Measurements from ENCODE around the gene P2RX3. TPM values are rescaled to one million over a fixed set of nuclear protein-coding genes. Genes with fewer than 3 reads are reported as not detected.

P2RX3 gene
- total and polyA plus RNA-seq, 10 of the 15 experiments (the other 5 are each of a cell fraction or from before 2014, with no cell fraction given) = 0.05 to 0.12 TPM; not detected in 8

- ATAC-seq (no peak), DNase-seq (ENCODE audit: low read depth, low spot score) (no peak), FAIRE-seq (no peak)
- intact Hi-C loops (cut with micrococcal nuclease; ENCODE audit: unreplicated experiment) = no loop called here
- CTCF ChIA-PET = no interaction called here
- RAD21 ChIA-PET (ENCODE audit: unreplicated experiment) = no interaction called here
- TF ChIP-seq RB1 (IDR thresholded peaks at IDR 0.05; ENCODE audit: borderline replicate concordance) (no peak), NFXL1 (IDR thresholded peaks at IDR 0.05; ENCODE audit: borderline replicate concordance) (no peak)
- Histone ChIP-seq H3K36me3 (ENCODE audit: control insufficient read depth in 2 of 2, insufficient read depth in 2 of 2, low read length in 1 of 2) (no peaks in the 10 kb centered on the region; a peak in 2 of 4 replicates), H3K4me2 (ENCODE audit: control insufficient read depth, insufficient read depth) (no peak overlapping the region), H3K27me3 (replicated peaks in 1 of 2; ENCODE audit: control insufficient read depth in 2 of 2, insufficient read depth in 2 of 2, low read length in 1 of 2) (no peaks in the 10 kb centered on the region), H3K79me2 (ENCODE audit: control insufficient read depth, insufficient read depth, low read length) (no peaks in the 10 kb centered on the region), H3K27ac (ENCODE audit: control insufficient read depth, insufficient read depth) (no peak overlapping the region), H4K20me1 (ENCODE audit: control insufficient read depth, insufficient read depth) (no peaks in the 10 kb centered on the region), H3K9me3 (replicated peaks; ENCODE audit: control insufficient read depth, insufficient read depth, low read length) (no peaks in the 10 kb centered on the region; the same call in 2 of the 3 replicates), H3K4me3 (no peak overlapping the region), H3K9ac (ENCODE audit: control insufficient read depth, insufficient read depth, low read length) (no peak overlapping the region), H3K4me1 (ENCODE audit: control insufficient read depth, insufficient read depth, low read length) (no peaks in the 10 kb centered on the region), H2AFZ (ENCODE audit: control insufficient read depth, low read depth, low read length) (no peak overlapping the region)
- POLR2A ChIA-PET = no interaction called here
- in situ Hi-C loops (cut with MboI) = no loop called here
- WGBS (ENCODE audit: insufficient coverage, insufficient replicate concordance, low lambda C conversion rate, missing lambda C conversion rate) = 90% methylated on average over 10 of the region's 10 CpGs
- SMC1A ChIA-PET (ENCODE audit: uncharacterized antibody, unreplicated experiment) = no interaction called here
- no TSS peak for BruUV-seq (replicated peaks)
Measured at GRCh38 chr11:57300785-57301184, 37.4 kb upstream of the P2RX3 start.

- Histone ChIP-seq H3K4me3 (no peak overlapping the region), H3K27me3 (replicated peaks in 1 of 2; ENCODE audit: control insufficient read depth in 2 of 2, insufficient read depth in 2 of 2, low read length in 1 of 2) (no peaks in the 10 kb centered on the region), H3K36me3 (ENCODE audit: control insufficient read depth in 2 of 2, insufficient read depth in 2 of 2, low read length in 1 of 2) (no peaks in the 10 kb centered on the region; a peak in 2 of 4 replicates), H3K27ac (ENCODE audit: control insufficient read depth, insufficient read depth) (no peak overlapping the region), H3K9me3 (replicated peaks; ENCODE audit: control insufficient read depth, insufficient read depth, low read length) (no peaks in the 10 kb centered on the region; the same call in 2 of the 3 replicates), H3K9ac (ENCODE audit: control insufficient read depth, insufficient read depth, low read length) (no peak overlapping the region), H3K79me2 (ENCODE audit: control insufficient read depth, insufficient read depth, low read length) (no peaks in the 10 kb centered on the region), H4K20me1 (ENCODE audit: control insufficient read depth, insufficient read depth) (no peaks in the 10 kb centered on the region), H3K4me2 (ENCODE audit: control insufficient read depth, insufficient read depth) (no peak overlapping the region), H2AFZ (ENCODE audit: control insufficient read depth, low read depth, low read length) (no peak overlapping the region), H3K4me1 (ENCODE audit: control insufficient read depth, insufficient read depth, low read length) (no peaks in the 10 kb centered on the region)
- FAIRE-seq (no peak), ATAC-seq (no peak), DNase-seq (ENCODE audit: low read depth, low spot score) (no peak)
- ChIA-PET SMC1A (ENCODE audit: uncharacterized antibody, unreplicated experiment) (no interaction called here), POLR2A (no interaction called here), CTCF (no interaction called here), RAD21 (ENCODE audit: unreplicated experiment) (no interaction called here)
- 91% methylated on average over 26 of the region's 27 CpGs for WGBS (ENCODE audit: insufficient coverage, insufficient replicate concordance, low lambda C conversion rate, missing lambda C conversion rate)
- intact Hi-C loops (cut with micrococcal nuclease; ENCODE audit: unreplicated experiment) = no loop called here
- no TSS peak for BruUV-seq (replicated peaks)
- in situ Hi-C loops (cut with MboI) = no loop called here
- TF ChIP-seq IRF4 (IDR thresholded peaks at IDR 0.05; ENCODE audit: low read depth, low read length) = no peak
- TF ChIP-seq, protein P1, sequence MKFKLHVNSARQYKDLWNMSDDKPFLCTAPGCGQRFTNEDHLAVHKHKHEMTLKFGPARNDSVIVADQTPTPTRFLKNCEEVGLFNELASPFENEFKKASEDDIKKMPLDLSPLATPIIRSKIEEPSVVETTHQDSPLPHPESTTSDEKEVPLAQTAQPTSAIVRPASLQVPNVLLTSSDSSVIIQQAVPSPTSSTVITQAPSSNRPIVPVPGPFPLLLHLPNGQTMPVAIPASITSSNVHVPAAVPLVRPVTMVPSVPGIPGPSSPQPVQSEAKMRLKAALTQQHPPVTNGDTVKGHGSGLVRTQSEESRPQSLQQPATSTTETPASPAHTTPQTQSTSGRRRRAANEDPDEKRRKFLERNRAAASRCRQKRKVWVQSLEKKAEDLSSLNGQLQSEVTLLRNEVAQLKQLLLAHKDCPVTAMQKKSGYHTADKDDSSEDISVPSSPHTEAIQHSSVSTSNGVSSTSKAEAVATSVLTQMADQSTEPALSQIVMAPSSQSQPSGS (IDR thresholded peaks at IDR 0.05; ENCODE audit: low read length) = no peak
- TF ChIP-seq NR2F1 (conservative IDR thresholded peaks at IDR 0.05) = no peak
- TF ChIP-seq, protein P2, sequence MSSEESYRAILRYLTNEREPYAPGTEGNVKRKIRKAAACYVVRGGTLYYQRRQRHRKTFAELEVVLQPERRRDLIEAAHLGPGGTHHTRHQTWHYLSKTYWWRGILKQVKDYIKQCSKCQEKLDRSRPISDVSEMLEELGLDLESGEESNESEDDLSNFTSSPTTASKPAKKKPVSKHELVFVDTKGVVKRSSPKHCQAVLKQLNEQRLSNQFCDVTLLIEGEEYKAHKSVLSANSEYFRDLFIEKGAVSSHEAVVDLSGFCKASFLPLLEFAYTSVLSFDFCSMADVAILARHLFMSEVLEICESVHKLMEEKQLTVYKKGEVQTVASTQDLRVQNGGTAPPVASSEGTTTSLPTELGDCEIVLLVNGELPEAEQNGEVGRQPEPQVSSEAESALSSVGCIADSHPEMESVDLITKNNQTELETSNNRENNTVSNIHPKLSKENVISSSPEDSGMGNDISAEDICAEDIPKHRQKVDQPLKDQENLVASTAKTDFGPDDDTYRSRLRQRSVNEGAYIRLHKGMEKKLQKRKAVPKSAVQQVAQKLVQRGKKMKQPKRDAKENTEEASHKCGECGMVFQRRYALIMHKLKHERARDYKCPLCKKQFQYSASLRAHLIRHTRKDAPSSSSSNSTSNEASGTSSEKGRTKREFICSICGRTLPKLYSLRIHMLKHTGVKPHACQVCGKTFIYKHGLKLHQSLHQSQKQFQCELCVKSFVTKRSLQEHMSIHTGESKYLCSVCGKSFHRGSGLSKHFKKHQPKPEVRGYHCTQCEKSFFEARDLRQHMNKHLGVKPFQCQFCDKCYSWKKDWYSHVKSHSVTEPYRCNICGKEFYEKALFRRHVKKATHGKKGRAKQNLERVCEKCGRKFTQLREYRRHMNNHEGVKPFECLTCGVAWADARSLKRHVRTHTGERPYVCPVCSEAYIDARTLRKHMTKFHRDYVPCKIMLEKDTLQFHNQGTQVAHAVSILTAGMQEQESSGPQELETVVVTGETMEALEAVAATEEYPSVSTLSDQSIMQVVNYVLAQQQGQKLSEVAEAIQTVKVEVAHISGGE (CRISPR knock-in tag; IDR thresholded peaks at IDR 0.05) = no peak
- TF ChIP-seq TAF1 (IDR thresholded peaks at IDR 0.05; ENCODE audit: borderline replicate concordance, low read depth, low read length) = no peak
- TF ChIP-seq MYB (IDR thresholded peaks at IDR 0.05; ENCODE audit: borderline replicate concordance, low read depth, low read length) = no peak
- no peak for TF ChIP-seq MEF2B (IDR thresholded peaks at IDR 0.05; ENCODE audit: partially characterized antibody, poor library complexity, severe bottlenecking)
- no peak for TF ChIP-seq SIN3A (IDR thresholded peaks at IDR 0.05; ENCODE audit: low read depth, low read length)
- no peak for TF ChIP-seq BCL3 (IDR thresholded peaks at IDR 0.05; ENCODE audit: borderline replicate concordance, insufficient read depth, low read depth, low read length, poor library complexity, severe bottlenecking)
Measured at GRCh38 chr11:57301711-57302423, 36.3 kb upstream of the P2RX3 start.
